ENCODE measurements around the gene WWC1.

Gene WWC1

DNA sequence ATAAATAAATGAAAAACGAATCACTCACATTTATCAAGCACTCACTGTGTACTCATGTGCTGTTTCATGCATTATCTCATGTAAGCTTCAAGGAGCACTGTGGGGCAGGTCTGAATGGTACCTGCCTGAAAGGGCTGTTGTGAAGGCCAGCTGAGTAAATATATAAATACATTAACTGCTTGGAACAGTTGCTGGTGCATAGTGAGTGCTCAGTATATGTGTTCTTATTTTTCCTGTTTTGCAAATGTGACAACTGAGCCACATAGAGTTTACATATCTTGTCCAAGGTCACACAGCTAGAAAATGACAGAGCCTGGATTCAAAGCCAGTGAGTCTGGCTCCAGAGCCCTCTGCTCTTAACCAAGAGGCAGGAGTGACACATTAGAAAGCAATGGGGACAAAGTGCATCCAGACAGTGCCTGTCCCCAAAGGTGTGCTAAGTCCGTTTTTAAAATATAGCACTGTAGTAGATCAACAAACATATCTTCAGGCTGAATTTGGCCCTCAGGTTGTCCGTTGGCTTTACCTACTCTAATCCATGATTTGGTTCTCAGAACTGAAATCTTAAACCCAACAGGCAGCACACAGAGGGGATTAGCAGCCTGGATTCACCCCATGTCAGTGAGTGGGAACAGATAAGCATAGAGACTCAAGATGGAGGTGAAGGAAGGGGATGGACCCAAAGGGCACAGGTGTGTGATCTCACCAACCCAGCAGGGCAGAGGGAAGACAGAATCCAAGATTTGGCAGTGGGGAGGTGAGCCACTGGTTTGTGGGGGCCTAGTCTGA is 70.8 kb downstream of the WWC1 start:
- DNase-seq (ENCODE audit: low read depth, low spot score), result no peak

- DNase-seq (ENCODE audit: low read depth, low spot score), result no peak
Observed at GRCh38 chr5:168364151-168364661, 72.8 kb downstream of the WWC1 start.

DNA sequence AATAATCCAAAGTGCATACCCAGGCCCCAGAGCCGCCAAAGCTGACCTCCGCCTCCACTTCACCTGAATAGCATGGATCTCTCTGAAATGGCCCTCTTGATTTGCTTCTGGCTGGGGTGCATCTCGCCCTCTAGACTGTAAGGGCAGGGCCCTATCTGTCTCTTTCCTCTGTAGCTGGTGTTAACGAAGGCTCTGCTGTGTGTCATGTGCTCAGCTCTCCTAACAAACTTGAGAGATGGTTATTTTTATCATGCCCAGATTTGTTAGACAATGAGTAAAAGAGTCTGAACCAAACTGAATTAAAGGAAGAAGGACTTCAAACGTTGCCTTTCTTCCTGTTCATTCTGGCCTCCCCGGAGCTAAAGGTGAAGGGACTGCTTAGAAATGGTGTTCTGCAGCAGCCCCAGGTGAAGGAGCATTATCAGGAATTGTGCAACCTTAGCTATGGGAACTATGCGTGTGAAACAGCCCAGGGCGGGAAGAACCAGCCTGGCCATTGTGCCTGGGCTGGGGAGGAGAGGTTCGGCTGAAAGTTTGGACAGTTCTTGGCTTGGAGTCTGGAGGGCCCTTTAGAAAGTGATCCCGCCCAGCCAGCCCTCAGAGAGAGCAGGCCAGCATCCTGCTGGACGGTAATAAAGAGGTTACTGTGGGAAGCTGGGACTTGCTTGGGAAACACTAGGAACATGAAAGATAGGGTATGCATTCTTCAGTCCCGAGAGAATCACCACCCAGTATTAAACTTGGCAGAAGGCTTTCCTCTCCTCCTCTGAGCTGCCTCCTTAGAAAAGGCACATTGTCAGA is 73.5 kb downstream of the WWC1 start:
- no peak for DNase-seq (ENCODE audit: low read depth, low spot score)

GRCh38 chr5:168365581-168366081 is 74.2 kb downstream of the WWC1 start:
- no peak for DNase-seq (ENCODE audit: low read depth, low spot score)

DNA sequence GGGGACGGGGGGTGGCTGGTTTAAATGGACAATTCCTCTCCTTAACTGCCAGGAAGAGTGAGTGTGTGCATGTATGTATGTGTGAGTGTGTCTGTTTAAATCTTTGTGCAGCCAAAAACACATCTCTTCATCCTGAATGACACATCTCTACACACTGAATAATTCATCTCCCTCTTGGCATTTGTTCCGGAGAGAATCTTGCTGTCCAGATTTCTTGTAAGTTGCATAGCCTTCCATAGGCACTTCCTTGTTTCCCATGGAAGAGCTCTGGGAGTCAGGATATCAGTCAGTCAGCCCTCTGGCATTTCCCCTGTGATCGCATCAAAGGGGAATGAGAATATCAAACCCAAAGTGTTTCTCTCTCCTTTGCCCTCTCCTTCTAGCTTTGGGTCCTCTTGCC is 74.7 kb downstream of the WWC1 start:
- DNase-seq (ENCODE audit: low read depth, low spot score), result no peak

DNA sequence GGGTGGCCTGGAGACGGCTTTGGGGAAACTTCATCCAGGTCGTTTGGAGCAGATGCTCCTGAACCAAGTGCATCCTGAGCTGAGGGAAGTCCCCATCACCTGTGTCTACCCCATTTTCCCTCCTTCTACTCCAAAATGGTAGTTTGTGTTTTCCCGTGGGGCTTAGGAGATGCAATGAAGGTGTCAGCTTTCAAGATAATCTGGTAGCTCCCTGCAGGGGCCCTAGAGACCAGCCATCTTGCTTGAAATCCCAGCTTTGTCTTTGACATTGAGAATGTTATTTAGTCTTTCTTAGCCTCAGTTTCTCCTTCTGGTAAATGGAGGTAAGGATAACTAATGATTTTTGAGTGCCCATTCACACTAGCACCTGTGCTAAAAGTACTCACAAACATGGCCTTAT is 77.4 kb downstream of the WWC1 start:
- DNase-seq (ENCODE audit: low read depth, low spot score), result no peak

DNA sequence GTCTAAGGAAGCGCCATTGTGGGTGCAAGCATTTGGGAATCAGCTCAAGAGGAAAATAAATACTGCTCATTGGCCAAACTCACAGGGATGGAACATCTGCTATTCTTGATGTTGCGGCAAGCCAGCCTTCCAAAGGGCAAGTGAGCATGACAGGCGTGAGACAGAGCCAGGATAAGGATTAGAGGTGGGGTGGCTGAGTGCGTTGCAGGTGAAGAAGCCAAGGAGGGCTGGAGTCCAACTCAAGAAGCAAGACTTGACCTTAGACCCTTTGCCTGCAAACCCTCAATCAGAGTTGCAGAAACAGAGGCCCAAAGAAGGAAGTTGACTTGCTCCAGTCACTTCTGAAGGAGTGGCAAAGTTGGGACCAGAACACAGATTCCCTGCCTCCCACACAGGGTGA is 79.4 kb downstream of the WWC1 start:
- no peak for DNase-seq (ENCODE audit: low read depth, low spot score)

GRCh38 chr5:168372356-168372946 is 81.0 kb downstream of the WWC1 start:
- no peak for DNase-seq (ENCODE audit: low read depth, low spot score)

DNA sequence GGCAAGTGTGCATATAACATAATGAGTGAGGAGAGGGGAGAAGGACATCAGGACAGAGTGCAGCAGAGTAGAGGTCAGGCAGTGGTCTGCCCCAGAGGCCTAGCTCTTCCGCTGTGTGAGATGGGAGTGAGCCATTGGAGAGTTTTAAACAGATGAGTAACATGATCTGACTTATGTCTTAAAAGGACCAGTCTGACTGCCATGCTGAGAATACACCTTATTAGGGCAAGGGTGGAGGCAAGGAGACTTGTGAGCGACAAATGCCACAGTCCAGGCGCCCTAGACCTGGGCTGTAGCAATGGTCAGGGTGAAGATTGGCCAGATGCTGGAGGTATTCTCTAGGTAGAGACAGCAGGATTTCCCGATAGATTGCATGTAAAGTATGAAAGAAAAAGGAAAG is 83.1 kb downstream of the WWC1 start:
- no peak for DNase-seq (ENCODE audit: low read depth, low spot score)

- DNase-seq (ENCODE audit: low read depth, low spot score), result no peak
Observed at GRCh38 chr5:168375214-168375613, 83.8 kb downstream of the WWC1 start.

GRCh38 chr5:168377525-168377924 is 86.1 kb downstream of the WWC1 start:
- no peak for DNase-seq (ENCODE audit: low read depth, low spot score)

DNA sequence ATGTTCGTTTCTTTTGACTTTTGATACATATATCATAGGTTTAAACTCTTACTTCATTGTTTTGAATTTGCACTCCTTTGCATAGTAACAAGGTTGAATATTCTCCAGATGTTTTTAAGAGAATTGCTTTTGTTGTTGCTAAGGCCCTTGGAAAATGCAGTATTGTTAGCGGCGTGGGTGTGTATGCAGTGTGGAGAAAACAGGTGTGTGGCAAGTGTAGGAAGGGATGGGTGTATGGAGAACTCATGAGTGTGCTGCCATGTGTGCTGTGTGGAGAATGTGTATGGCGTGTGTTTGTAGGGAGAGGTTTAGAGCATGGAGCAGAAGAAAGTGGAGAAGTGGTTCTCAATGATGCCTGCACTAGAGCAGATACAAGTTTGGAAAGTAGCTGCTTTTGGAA is 87.3 kb downstream of the WWC1 start:
- no peak for DNase-seq (ENCODE audit: low read depth, low spot score)

DNA sequence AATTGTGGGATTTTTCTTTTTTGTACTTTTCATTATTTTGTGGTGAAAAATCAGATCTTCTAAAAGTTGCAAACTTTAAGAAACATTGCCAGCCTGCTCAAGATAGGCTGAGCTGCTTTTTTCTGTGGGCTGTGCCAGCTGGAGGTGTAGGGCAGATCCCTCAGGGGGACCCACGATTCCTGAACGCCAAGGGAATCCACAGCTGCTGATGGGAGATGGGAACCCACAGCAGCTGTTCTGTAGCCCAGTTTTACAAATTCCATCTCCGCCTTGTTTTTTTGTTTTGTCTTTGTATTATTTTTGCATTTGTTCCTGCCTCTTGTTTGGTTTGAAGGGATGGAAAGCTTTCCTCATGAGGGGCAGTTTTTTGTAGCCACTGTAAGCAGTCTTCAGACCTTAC is 91.0 kb downstream of the WWC1 start:
- no peak for DNase-seq (ENCODE audit: low read depth, low spot score)

DNA sequence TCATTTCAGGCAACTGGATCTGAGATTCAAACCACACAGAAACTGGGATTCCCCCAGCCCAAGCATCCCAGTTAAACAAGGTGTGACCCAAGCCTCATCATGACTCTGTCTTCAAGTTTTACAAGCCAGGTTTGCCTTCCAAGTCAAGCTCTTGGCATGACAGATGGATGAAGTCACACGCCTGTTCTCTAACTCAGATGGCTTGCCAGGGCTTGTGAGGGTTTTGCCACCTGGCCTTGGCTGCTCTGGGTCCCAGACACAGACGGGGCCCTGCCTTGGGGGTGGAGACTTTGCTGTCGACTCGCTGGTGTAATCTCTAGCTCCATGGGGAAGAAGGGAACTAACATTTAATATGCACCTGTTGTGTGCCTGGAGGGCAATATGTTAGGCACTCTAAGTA is 99.0 kb downstream of the WWC1 start:
- DNase-seq (ENCODE audit: low read depth, low spot score), result no peak

GRCh38 chr5:168393773-168394172 is 102.3 kb downstream of the WWC1 start:
- no peak for DNase-seq (ENCODE audit: low read depth, low spot score)

DNA sequence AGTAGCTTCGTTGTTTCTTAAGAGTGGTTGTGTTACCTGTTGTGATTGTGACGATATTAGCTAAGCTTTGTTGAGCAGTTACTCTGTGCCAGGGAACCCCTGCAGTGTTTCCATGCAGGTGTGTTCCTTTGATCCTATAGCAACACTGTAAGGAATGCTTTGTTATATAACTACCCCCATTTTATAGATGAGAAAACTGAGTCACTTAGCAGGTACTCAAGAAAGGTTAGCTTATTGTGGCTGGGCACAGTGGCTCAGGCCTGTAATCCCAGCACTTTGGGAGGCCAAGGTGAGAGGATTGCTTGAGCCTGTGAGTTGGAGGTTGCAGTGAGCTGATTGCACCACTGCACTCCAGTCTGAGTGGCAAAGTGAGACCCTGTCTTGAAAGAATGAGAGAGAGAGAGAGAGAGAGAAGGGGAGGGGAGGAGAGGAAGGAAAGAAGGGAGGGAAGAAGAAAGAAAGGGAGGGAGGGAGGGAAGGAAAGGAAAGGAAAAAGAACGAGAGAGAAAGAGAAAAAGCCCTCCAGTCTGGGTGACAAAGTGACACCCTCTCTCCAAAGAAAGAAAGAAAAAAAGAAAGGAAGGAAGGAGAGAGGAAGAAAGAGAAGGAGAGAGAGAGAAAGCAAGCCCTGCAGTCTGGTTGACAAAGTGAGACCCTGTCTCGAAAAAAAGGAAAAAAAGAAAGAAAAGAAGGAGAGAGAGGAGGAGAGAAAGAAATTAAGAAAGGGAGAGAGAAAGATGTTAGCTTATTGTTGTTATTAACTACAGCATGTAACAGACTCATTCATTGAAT is 109.2 kb downstream of the WWC1 start:
- no peak for DNase-seq (ENCODE audit: low read depth, low spot score)

DNA sequence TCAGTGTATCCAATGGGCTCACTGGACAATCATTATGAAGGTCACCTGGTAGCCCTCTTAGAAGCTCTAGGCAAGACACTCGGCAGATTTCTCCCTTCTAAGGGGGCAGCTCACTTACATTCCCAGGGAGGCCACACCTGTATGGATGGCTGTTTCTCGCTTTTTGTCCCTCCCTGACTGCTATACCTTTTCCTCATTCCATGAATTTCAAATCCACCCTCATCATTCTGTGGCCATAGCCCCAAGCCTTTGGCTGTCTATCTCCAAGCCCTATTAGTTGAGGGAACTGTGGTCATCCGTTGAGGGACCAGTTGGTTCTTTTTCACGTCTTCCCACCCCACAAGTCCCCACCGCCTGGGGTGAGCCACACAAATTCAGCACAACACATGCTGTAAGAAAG is 109.8 kb downstream of the WWC1 start:
- no peak for DNase-seq (ENCODE audit: low read depth, low spot score)

DNA sequence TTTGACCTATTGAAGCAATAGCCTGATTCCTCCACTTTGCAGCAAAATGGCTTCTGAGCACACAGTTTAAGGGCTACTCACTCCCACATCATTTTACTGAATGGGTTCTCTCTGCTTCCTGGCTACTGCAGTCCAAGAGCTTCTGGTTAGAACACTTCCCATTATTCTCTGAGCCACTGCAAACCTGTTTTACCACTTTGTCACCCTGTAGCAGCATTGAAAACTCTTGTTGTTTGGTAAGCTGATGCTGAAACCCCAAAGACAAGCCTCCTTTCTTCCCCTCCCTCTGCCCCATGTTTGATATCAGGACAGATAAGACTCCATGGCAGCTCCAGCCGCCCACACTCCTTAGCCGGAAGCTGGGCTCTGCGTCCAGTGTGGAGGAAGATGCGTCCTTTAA is 110.4 kb downstream of the WWC1 start:
- no peak for DNase-seq (ENCODE audit: low read depth, low spot score)

- no peak for DNase-seq (ENCODE audit: low read depth, low spot score)
Observed at GRCh38 chr5:168404365-168404764, 112.9 kb downstream of the WWC1 start.

- no peak for DNase-seq (ENCODE audit: low read depth, low spot score)
Observed at GRCh38 chr5:168407211-168407610, 115.8 kb downstream of the WWC1 start.

GRCh38 chr5:168408561-168409305 is 117.3 kb downstream of the WWC1 start:
- DNase-seq (ENCODE audit: low read depth, low spot score), result no peak
